A549 (cell line): ENCODE data around the gene RAB15. TPM values are rescaled to one million over a fixed set of nuclear protein-coding genes. Genes with fewer than 3 reads are reported as not detected.
"Not testable (repeated sequence)": the region's sequence is repeated elsewhere in the genome, so short reads cannot be mapped to it uniquely, and the experiment has no call there.

ENCODE experiments used
- ATAC-seq, 2 experiments: fragments of 200-7000 bp in 1 of 2; fragments of >200 bp in 1 of 2; cut with Nextera tagmentation in 1 of 2; cut with Tn5 transposase in 1 of 2; 3 replicates each; pipeline versions ENCODE4 v1.8.0 to v1.9.1; 2018 to 2020; ENCODE audit warnings: mild to moderate bottlenecking in 1 of 2, moderate library complexity in 1 of 2
- CTCF ChIA-PET: fragments of 300-600 bp; sonication (Branson Sonifier 250); formaldehyde crosslinking; extraction: SDS; loops from one replicate; lab custom pipeline; 2021; ENCODE audit warnings: antibody characterized with exemption, inconsistent platforms; lab: Yijun Ruan, JAX
- POLR2A ChIA-PET: fragments of 350-600 bp; formaldehyde crosslinking; extraction: SDS; loops from one replicate; lab custom pipeline; 2021; ENCODE audit warnings: antibody characterized with exemption, inconsistent platforms; lab: Yijun Ruan, JAX
- DNase-seq, 2 experiments: peaks; one replicate each; pipeline versions ENCODE4 v3.0.0 to v3.0.0-alpha.2; 2011 to 2016; ENCODE audit warnings: low read depth in 1 of 2, low spot score in 1 of 2
- FAIRE-seq: peaks from 2 replicates; lab custom pipeline; 2011; peaks lifted over from hg19 to GRCh38; lab: Jason Lieb, UNC
- H3K27ac ChIP-seq, 2 experiments: fragments of >200 bp; sonication (Bioruptor Twin); formaldehyde crosslinking; 3 replicates each; pipeline ENCODE4 v1.5.1; 2016 to 2017
- H3K4me1 ChIP-seq: fragments of >200 bp; sonication (Bioruptor Twin); formaldehyde crosslinking; 3 replicates; pipeline ENCODE4 v1.6.1; 2016
- H3K4me2 ChIP-seq: fragments of >200 bp; sonication (Bioruptor Twin); formaldehyde crosslinking; 3 replicates; pipeline ENCODE4 v1.6.1; 2016
- H3K4me3 ChIP-seq: fragments of >200 bp; sonication (Bioruptor Twin); formaldehyde crosslinking; 3 replicates; pipeline ENCODE4 v1.5.1; 2016
- H3K9me3 ChIP-seq: fragments of >200 bp; sonication (Bioruptor Twin); formaldehyde crosslinking; 3 replicates; pipeline ENCODE4 v1.6.1; 2016
- CBX2 ChIP-seq: fragments of 200-600 bp; sonication (generic); IDR thresholded peaks from 2 replicates; pipeline ENCODE4 v1.6.1; 2016; ENCODE audit warnings: low read depth, mild to moderate bottlenecking, borderline replicate concordance
- CHD4 ChIP-seq: fragments of 200-600 bp; sonication (generic); IDR thresholded peaks from 2 replicates; pipeline ENCODE4 v1.6.1; 2016; ENCODE audit warnings: antibody characterized with exemption, mild to moderate bottlenecking, borderline replicate concordance
- CTCF ChIP-seq: fragments of >200 bp; sonication (Bioruptor Twin); formaldehyde crosslinking; IDR thresholded peaks from 3 replicates; pipeline ENCODE4 v1.5.1; 2016
- EHF ChIP-seq: fragments of 250-450 bp; sonication (Bioruptor Pico); IDR thresholded peaks from 2 replicates; pipeline ENCODE4 v1.5.0; 2020; ENCODE audit warnings: mild to moderate bottlenecking
- EHMT2 ChIP-seq: fragments of 200-600 bp; sonication (generic); IDR thresholded peaks from 2 replicates; pipeline ENCODE4 v1.6.1; 2016; ENCODE audit warnings: antibody characterized with exemption, low read depth, mild to moderate bottlenecking, moderate library complexity
- HOXA7 ChIP-seq: fragments of 250-450 bp; sonication (Bioruptor Pico); IDR thresholded peaks from 2 replicates; pipeline ENCODE4 v1.5.0; 2020; ENCODE audit warnings: mild to moderate bottlenecking, moderate library complexity
- JUN ChIP-seq, 2 experiments: fragments of >200 bp; sonication (Bioruptor Twin); formaldehyde crosslinking; IDR thresholded peaks; 2 replicates in 1 of 2; 3 replicates in 1 of 2; pipeline ENCODE4 v1.6.1; 2016 to 2017
- MYC ChIP-seq: IDR thresholded peaks from 2 replicates; pipeline ENCODE4 v1.6.1; 2012; ENCODE audit warnings: mild to moderate bottlenecking, inconsistent platforms, low read length, improper control_type of control experiment, borderline replicate concordance
- NPAS2 ChIP-seq: fragments of 250-450 bp; sonication (Bioruptor Pico); IDR thresholded peaks from 2 replicates; pipeline ENCODE4 v1.8.0; 2022; ENCODE audit warnings: mild to moderate bottlenecking, moderate library complexity, borderline replicate concordance
- PBX3 ChIP-seq: IDR thresholded peaks from 2 replicates; pipeline ENCODE4 v1.6.1; 2012
- REST ChIP-seq: fragments of 200-600 bp; sonication (generic); IDR thresholded peaks from 2 replicates; pipeline ENCODE4 v1.6.1; 2016; ENCODE audit warnings: antibody characterized with exemption, mild to moderate bottlenecking, moderate library complexity
- RNF2 ChIP-seq: fragments of 200-600 bp; sonication (generic); IDR thresholded peaks from 2 replicates; pipeline ENCODE4 v1.6.1; 2016; ENCODE audit warnings: low read depth, mild to moderate bottlenecking, antibody characterized with exemption, moderate library complexity, borderline replicate concordance
- SMC3 ChIP-seq: fragments of >200 bp; sonication (Bioruptor Twin); formaldehyde crosslinking; IDR thresholded peaks from 3 replicates; pipeline ENCODE4 v1.6.1; 2018; ENCODE audit warnings: inconsistent platforms
- USF2 ChIP-seq: fragments of 450-650 bp; IDR thresholded peaks from 2 replicates; pipeline ENCODE4 v1.6.1; 2014; ENCODE audit warnings: antibody characterized with exemption
- WGBS: methylation state at CpG from one replicate; pipeline ENCODE4 v1.1.6; 2017; ENCODE audit errors: missing lambda C conversion rate; 5-methylcytosine and 5-hydroxymethylcytosine counted together
- polyA plus RNA-seq, 4 experiments: library from polyadenylated mRNA; depleted of rRNA in 3 of 4; stranded (reverse); fragments of >200 nt; fragmentation: RNase III in 1 of 4; extraction: RNeasy Plus Mini Kit Qiagen cat#74134 plus additional on column Dnase treatment in 1 of 4; gene quantifications; 2 replicates in 3 of 4; 3 replicates in 1 of 4; pipeline ENCODE4 v1.2.3, GENCODE V29; 2011 to 2017

The RAB15 gene
- polyA plus RNA-seq, 2 of the 4 experiments (the other 2 are of a cell fraction): 32.2 to 35.1 TPM

- TF ChIP-seq REST: peak; percentile 80
- no peak for TF ChIP-seq PBX3
Measured at GRCh38 chr14:64914237-64915028, 57.7 kb downstream of the RAB15 start, which contains the start of gene CHURC1 (continued).

- Histone ChIP-seq H3K4me2 (peak overlapping the region; percentile 82), H3K27ac (peak overlapping the region; percentile 89 to 99), H3K4me1 (peaks cover 21% of the 10 kb centered on the region), H3K4me3 (peak overlapping the region; percentile 98)
- WGBS: 72% methylated on average over 5 of the region's 5 CpGs
- not testable (repeated sequence) for DNase-seq, FAIRE-seq, H3K9me3 ChIP-seq, ATAC-seq
- ChIA-PET CTCF (interaction anchor here (1.0 kb wide), 1 partner anchor 23 kb away, joined by 3 read pairs; no protein-coding TSS in a partner anchor), POLR2A (interaction anchor here (0.6 kb wide), 1 partner anchor 354 kb away, joined by 6 read pairs; no protein-coding TSS in a partner anchor)
Measured at GRCh38 chr14:64913477-64913876, 58.7 kb downstream of the RAB15 start.

- no peaks in the 10 kb centered on the region for H3K9me3 ChIP-seq
- WGBS: 2% methylated on average over 1 of the region's 1 CpG
- peaks cover 10% of the 10 kb centered on the region for H3K4me1 ChIP-seq
- H3K27ac ChIP-seq: no peak overlapping the region
- no peak overlapping the region for H3K4me2 ChIP-seq
- TF ChIP-seq EHMT2 (no peak), NPAS2 (no peak), SMC3 (no peak), MYC (no peak), RNF2 (no peak), CHD4 (no peak), HOXA7 (no peak), JUN (IDR thresholded peaks at IDR 0.05) (no peak), CTCF (no peak), EHF (CRISPR knock-in tag) (no peak), USF2 (no peak), CBX2 (no peak)
- TF ChIP-seq, all 56 proteins: peak for 0
- POLR2A ChIA-PET: no interaction called here
- CTCF ChIA-PET: interaction anchor here (1.0 to 2.5 kb wide), 7 partner anchors 15 to 111 kb away, joined by 3 to 36 read pairs (median 6); no protein-coding TSS in a partner anchor
- H3K4me3 ChIP-seq: no peak overlapping the region
- ATAC-seq (no peak), DNase-seq (no peak), FAIRE-seq (no peak)
Measured at GRCh38 chr14:64912261-64912660, 59.9 kb downstream of the RAB15 start.
